ENCODE data around the gene RBM10. TPM values are rescaled to one million over a fixed set of nuclear protein-coding genes. Genes with fewer than 3 reads are reported as not detected.

RBM10 gene
- total and polyA plus RNA-seq, 2 of the 13 experiments (the other 11 are each of a cell fraction or from before 2014, with no cell fraction given) = 15.9 to 43.1 TPM

DNA sequence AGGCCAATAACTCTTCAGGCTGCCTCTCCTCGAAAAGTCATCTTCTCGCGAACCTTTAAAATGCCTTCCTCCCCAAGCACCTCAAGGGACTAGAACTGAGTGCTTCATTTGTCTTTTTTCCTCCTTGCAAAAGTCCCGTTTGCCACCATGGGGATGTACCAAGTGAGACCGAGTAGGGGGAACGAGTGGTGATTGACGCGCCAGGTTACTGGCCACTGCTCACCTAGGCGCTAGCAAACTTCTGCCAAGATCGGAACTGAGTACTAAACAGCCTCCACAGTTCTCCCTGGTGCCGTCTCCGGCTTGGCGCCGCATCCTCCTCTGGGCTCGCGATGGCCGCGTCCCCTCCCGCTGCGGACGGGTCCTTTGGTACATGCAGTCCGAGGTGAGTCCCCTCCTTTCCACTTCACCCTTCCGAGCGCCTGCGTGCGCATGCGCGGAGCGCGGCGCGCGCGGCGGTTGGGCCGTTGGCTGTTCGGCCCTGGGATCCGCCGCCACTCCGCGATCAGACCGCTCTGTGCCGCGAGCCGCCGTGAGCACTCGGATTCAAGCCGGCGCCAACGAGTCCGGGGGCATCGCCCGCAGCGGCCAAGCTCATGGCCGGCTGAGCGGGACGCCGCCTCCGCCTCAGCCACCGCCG, 73.4 kb downstream of the RBM10 start, which contains the start of gene CDK16 (continued):
- TF ChIP-seq ZBTB26 (CRISPR knock-in tag; IDR thresholded peaks at IDR 0.05; ENCODE audit: borderline replicate concordance) = no peak
- peak; percentile 47; the same call in 1 of the 2 replicates for TF ChIP-seq NFKB2 (CRISPR knock-in tag; IDR thresholded peaks at IDR 0.05; ENCODE audit: borderline replicate concordance)
- TF ChIP-seq TBX2 (CRISPR knock-in tag; IDR thresholded peaks at IDR 0.05; ENCODE audit: borderline replicate concordance) = peak; percentile 43; the same call in 1 of the 2 replicates
- TF ChIP-seq ATF7 (IDR thresholded peaks at IDR 0.05) = peak; percentile 77
- no peak for TF ChIP-seq ATF7 (CRISPR knock-in tag; IDR thresholded peaks at IDR 0.05)
- no peak for TF ChIP-seq MAFF (IDR thresholded peaks at IDR 0.05; ENCODE audit: low read depth, low read length)
- TF ChIP-seq SP5 (CRISPR knock-in tag; IDR thresholded peaks at IDR 0.05; ENCODE audit: borderline replicate concordance, low read depth) = 0 out of 2 replicates have a peak, but pooled peaks have one; percentile 8
- TF ChIP-seq ZNF775 (CRISPR knock-in tag; IDR thresholded peaks at IDR 0.05; ENCODE audit: borderline replicate concordance) = no peak
- peak; percentile 16; the same call in 1 of the 2 replicates for TF ChIP-seq GABPB1 (CRISPR knock-in tag; IDR thresholded peaks at IDR 0.05)
- peak; percentile 37; the same call in 1 of the 2 replicates for TF ChIP-seq YEATS4 (CRISPR knock-in tag; IDR thresholded peaks at IDR 0.05; ENCODE audit: borderline replicate concordance)
- TF ChIP-seq, protein P1, sequence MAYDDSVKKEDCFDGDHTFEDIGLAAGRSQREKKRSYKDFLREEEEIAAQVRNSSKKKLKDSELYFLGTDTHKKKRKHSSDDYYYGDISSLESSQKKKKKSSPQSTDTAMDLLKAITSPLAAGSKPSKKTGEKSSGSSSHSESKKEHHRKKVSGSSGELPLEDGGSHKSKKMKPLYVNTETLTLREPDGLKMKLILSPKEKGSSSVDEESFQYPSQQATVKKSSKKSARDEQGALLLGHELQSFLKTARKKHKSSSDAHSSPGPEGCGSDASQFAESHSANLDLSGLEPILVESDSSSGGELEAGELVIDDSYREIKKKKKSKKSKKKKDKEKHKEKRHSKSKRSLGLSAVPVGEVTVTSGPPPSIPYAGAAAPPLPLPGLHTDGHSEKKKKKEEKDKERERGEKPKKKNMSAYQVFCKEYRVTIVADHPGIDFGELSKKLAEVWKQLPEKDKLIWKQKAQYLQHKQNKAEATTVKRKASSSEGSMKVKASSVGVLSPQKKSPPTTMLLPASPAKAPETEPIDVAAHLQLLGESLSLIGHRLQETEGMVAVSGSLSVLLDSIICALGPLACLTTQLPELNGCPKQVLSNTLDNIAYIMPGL (CRISPR knock-in tag; IDR thresholded peaks at IDR 0.05; ENCODE audit: borderline replicate concordance in 1 of 2, low read depth in 1 of 2) = 0 out of 4 replicates have a peak, but pooled peaks of 1 of the 2 experiments have one; percentile 68
- no peak for TF ChIP-seq IKZF4 (CRISPR knock-in tag; IDR thresholded peaks at IDR 0.05; ENCODE audit: borderline replicate concordance, low read depth, not compliant biosample characterization)
- TF ChIP-seq, protein P2, sequence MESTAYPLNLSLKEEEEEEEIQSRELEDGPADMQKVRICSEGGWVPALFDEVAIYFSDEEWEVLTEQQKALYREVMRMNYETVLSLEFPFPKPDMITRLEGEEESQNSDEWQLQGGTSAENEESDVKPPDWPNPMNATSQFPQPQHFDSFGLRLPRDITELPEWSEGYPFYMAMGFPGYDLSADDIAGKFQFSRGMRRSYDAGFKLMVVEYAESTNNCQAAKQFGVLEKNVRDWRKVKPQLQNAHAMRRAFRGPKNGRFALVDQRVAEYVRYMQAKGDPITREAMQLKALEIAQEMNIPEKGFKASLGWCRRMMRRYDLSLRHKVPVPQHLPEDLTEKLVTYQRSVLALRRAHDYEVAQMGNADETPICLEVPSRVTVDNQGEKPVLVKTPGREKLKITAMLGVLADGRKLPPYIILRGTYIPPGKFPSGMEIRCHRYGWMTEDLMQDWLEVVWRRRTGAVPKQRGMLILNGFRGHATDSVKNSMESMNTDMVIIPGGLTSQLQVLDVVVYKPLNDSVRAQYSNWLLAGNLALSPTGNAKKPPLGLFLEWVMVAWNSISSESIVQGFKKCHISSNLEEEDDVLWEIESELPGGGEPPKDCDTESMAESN (CRISPR knock-in tag; conservative IDR thresholded peaks at IDR 0.05) = 0 out of 2 replicates have a peak, but pooled peaks have one; percentile 51
- TF ChIP-seq, protein P3, sequence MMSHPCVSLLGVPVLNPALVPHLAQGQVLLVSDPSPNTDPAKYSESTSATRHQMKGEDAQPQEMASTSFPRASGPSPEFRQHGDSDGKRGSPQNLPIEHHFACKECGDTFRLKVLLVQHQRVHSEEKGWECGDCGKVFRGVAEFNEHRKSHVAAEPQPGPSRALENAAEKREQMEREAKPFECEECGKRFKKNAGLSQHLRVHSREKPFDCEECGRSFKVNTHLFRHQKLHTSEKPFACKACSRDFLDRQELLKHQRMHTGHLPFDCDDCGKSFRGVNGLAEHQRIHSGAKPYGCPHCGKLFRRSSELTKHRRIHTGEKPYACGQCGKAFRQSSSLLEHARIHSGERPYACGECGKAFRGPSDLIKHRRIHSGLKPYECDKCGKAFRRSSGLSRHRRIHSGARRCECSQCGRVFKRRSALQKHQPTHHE (CRISPR knock-in tag; IDR thresholded peaks at IDR 0.05; ENCODE audit: borderline replicate concordance) = 0 out of 2 replicates have a peak, but pooled peaks have one; percentile 43
- no peak for TF ChIP-seq ZNF33A (CRISPR knock-in tag; IDR thresholded peaks at IDR 0.05; ENCODE audit: borderline replicate concordance)
- TF ChIP-seq NPAS2 (CRISPR knock-in tag; IDR thresholded peaks at IDR 0.05; ENCODE audit: borderline replicate concordance) = no peak
- no peak for TF ChIP-seq ZNF235 (CRISPR knock-in tag; IDR thresholded peaks at IDR 0.05; ENCODE audit: borderline replicate concordance)
- TF ChIP-seq POLR2G (IDR thresholded peaks at IDR 0.05; ENCODE audit: low read depth, low read length) = peak; percentile 76
- TF ChIP-seq RBAK (CRISPR knock-in tag; IDR thresholded peaks at IDR 0.05) = no peak
- TF ChIP-seq NFKBIZ (CRISPR knock-in tag; IDR thresholded peaks at IDR 0.05) = 0 out of 2 replicates have a peak, but pooled peaks have one; percentile 27
- TF ChIP-seq MTERF4 (CRISPR knock-in tag; IDR thresholded peaks at IDR 0.05) = 0 out of 2 replicates have a peak, but pooled peaks have one; percentile 29

All from HepG2 (cell line).